HepG2 (cell line): Measurements from ENCODE around the gene CRIP1. TPM values are rescaled to one million over a fixed set of nuclear protein-coding genes. Genes with fewer than 3 reads are reported as not detected.

ENCODE experiments used
- ATF1 ChIP-seq: IDR thresholded peaks from 2 replicates; pipeline ENCODE4 v1.6.1; 2016; ENCODE audit warnings: mild to moderate bottlenecking, control low read depth
- FIP1L1 ChIP-seq: fragments of 200-400 bp; formaldehyde crosslinking; IDR thresholded peaks from 2 replicates; pipeline ENCODE4 v1.6.1; 2018; ENCODE audit warnings: low read depth, mild to moderate bottlenecking, low read length, moderate library complexity, borderline replicate concordance; ENCODE audit not compliant: insufficient read depth
- HNRNPH1 ChIP-seq: fragments of 200-400 bp; formaldehyde crosslinking; optimal IDR thresholded peaks from 2 replicates; pipeline ENCODE3; 2017; ENCODE audit warnings: mild to moderate bottlenecking, low read depth, low read length
- KDM3A ChIP-seq: IDR thresholded peaks from 2 replicates; pipeline ENCODE4 v1.6.1; 2018; ENCODE audit warnings: low read depth, missing compliant biosample characterization
- SNAPC2 ChIP-seq: sonication (generic); formaldehyde crosslinking; IDR thresholded peaks from 2 replicates; pipeline ENCODE4 v1.8.1; 2022; ENCODE audit warnings: mild to moderate bottlenecking, missing genetic modification reagents
- THAP8 ChIP-seq: sonication (generic); formaldehyde crosslinking; IDR thresholded peaks from 2 replicates; pipeline ENCODE4 v1.5.1; 2020; ENCODE audit warnings: missing genetic modification reagents, mild to moderate bottlenecking, borderline replicate concordance
- ZFP36 ChIP-seq: fragments of 150-350 bp; IDR thresholded peaks from 2 replicates; pipeline ENCODE4 v1.6.1; 2018; ENCODE audit warnings: borderline replicate concordance, low read length, low read depth; ENCODE audit not compliant: partially characterized antibody
- ZMYM2 ChIP-seq: sonication (generic); formaldehyde crosslinking; IDR thresholded peaks from 2 replicates; pipeline ENCODE4 v1.8.0; 2022; ENCODE audit warnings: mild to moderate bottlenecking, missing genetic modification reagents
- ZNF329 ChIP-seq: sonication (generic); formaldehyde crosslinking; IDR thresholded peaks from 2 replicates; pipeline ENCODE4 v1.9.0; 2021; ENCODE audit warnings: low read depth, mild to moderate bottlenecking, missing genetic modification reagents
- ZNF83 ChIP-seq: sonication (generic); formaldehyde crosslinking; IDR thresholded peaks from 2 replicates; pipeline ENCODE4 v1.4.0; 2020; ENCODE audit warnings: missing genetic modification reagents, mild to moderate bottlenecking, borderline replicate concordance
- polyA plus RNA-seq, 8 experiments: library from polyadenylated mRNA; depleted of rRNA in 3 of 8; stranded (reverse) in 7 of 8; unstranded in 1 of 8; fragments of >200 nt; fragmentation: Illumina TruSeq in 4 of 8; extraction: Trizol in 4 of 8; gene quantifications; 2 replicates each; pipeline versions ENCODE4 v1.2.1 to v1.2.3, GENCODE V29; 2011 to 2016; ENCODE audit warnings: low read depth in 4 of 8, missing spikeins in 1 of 8, mixed read lengths in 1 of 8; ENCODE audit not compliant: insufficient read depth in 1 of 8
- total RNA-seq, 5 experiments: library from RNA; depleted of rRNA; stranded (reverse); fragments of >200 nt; fragmentation: Illumina TruSeq; extraction: Trizol; gene quantifications; 2 replicates each; pipeline ENCODE4 v1.2.3, GENCODE V29; 2016; ENCODE audit warnings: low read depth in 1 of 5
- TF ChIP-seq, protein P1 (sequence below): sonication (generic); formaldehyde crosslinking; IDR thresholded peaks from 2 replicates; pipeline ENCODE4 v1.4.0; 2020; ENCODE audit warnings: mild to moderate bottlenecking, missing genetic modification reagents
- TF ChIP-seq, protein P2 (sequence below): sonication (generic); formaldehyde crosslinking; IDR thresholded peaks from 2 replicates; pipeline ENCODE4 v1.9.0; 2021; ENCODE audit warnings: missing genetic modification reagents, mild to moderate bottlenecking, borderline replicate concordance
- TF ChIP-seq, protein P3 (sequence below): sonication (generic); formaldehyde crosslinking; IDR thresholded peaks from 2 replicates; pipeline ENCODE4 v1.9.0; 2021; ENCODE audit warnings: mild to moderate bottlenecking, missing genetic modification reagents
- TF ChIP-seq, protein P4 (sequence below): conservative IDR thresholded peaks from 2 replicates; pipeline ENCODE4 v1.6.1; 2018; ENCODE audit warnings: missing genetic modification reagents

The CRIP1 gene
- total and polyA plus RNA-seq, 2 of the 13 experiments (the other 11 are each of a cell fraction or from before 2014, with no cell fraction given): 53.9 to 59.5 TPM

DNA sequence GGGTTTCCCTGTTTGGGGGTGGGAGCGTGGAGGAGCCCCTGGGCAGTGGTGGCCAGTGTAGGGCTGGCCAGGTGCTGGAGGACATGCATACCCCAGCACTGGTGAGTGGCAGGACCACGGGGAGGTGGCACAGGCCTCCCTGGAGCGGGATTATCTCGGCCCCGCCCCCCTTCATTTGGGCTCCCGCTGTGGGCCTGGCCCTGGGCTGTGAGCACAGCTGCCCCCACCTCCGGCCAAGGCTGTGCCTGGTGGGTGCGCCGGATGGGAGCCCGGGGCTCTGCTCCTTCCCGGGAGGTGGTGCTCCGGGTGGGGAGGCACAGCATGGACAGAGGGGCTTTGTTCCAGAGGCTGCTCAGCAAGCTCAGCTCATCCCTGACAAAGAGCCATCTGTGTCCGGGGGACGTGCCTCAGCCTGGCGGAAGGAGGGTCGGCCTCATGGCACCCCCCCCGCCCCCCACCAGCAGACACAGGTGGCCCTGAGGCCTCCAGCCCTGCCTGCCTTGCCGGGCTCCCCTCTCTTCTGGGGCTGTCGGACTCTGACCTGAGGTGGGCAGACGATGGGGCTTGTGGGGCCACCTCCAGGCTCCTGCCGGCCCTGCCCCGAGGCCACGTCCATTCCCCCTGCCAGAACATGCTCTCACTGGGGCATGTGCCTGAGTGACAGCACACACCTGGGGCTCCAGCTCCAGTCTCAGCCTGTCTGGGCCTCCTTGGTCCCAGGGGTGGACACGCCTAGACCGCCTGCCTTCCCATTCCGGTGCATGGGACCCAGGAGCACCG lies 12.8 kb downstream of the CRIP1 start (continued):
- no peak for TF ChIP-seq ZFP36
- peak; percentile 84; the same call in 1 of the 2 replicates for TF ChIP-seq SNAPC2
- TF ChIP-seq, protein P1, sequence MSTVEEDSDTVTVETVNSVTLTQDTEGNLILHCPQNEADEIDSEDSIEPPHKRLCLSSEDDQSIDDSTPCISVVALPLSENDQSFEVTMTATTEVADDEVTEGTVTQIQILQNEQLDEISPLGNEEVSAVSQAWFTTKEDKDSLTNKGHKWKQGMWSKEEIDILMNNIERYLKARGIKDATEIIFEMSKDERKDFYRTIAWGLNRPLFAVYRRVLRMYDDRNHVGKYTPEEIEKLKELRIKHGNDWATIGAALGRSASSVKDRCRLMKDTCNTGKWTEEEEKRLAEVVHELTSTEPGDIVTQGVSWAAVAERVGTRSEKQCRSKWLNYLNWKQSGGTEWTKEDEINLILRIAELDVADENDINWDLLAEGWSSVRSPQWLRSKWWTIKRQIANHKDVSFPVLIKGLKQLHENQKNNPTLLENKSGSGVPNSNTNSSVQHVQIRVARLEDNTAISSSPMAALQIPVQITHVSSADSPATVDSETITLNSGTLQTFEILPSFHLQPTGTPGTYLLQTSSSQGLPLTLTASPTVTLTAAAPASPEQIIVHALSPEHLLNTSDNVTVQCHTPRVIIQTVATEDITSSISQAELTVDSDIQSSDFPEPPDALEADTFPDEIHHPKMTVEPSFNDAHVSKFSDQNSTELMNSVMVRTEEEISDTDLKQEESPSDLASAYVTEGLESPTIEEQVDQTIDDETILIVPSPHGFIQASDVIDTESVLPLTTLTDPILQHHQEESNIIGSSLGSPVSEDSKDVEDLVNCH (CRISPR knock-in tag): no peak
- no peak for TF ChIP-seq KDM3A (CRISPR knock-in tag)
- TF ChIP-seq, protein P2, sequence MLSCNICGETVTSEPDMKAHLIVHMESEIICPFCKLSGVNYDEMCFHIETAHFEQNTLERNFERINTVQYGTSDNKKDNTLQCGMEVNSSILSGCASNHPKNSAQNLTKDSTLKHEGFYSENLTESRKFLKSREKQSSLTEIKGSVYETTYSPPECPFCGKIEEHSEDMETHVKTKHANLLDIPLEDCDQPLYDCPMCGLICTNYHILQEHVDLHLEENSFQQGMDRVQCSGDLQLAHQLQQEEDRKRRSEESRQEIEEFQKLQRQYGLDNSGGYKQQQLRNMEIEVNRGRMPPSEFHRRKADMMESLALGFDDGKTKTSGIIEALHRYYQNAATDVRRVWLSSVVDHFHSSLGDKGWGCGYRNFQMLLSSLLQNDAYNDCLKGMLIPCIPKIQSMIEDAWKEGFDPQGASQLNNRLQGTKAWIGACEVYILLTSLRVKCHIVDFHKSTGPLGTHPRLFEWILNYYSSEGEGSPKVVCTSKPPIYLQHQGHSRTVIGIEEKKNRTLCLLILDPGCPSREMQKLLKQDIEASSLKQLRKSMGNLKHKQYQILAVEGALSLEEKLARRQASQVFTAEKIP (CRISPR knock-in tag): no peak
- TF ChIP-seq ZNF329 (CRISPR knock-in tag): peak; percentile 83; the same call in 1 of the 2 replicates
- TF ChIP-seq, protein P3, sequence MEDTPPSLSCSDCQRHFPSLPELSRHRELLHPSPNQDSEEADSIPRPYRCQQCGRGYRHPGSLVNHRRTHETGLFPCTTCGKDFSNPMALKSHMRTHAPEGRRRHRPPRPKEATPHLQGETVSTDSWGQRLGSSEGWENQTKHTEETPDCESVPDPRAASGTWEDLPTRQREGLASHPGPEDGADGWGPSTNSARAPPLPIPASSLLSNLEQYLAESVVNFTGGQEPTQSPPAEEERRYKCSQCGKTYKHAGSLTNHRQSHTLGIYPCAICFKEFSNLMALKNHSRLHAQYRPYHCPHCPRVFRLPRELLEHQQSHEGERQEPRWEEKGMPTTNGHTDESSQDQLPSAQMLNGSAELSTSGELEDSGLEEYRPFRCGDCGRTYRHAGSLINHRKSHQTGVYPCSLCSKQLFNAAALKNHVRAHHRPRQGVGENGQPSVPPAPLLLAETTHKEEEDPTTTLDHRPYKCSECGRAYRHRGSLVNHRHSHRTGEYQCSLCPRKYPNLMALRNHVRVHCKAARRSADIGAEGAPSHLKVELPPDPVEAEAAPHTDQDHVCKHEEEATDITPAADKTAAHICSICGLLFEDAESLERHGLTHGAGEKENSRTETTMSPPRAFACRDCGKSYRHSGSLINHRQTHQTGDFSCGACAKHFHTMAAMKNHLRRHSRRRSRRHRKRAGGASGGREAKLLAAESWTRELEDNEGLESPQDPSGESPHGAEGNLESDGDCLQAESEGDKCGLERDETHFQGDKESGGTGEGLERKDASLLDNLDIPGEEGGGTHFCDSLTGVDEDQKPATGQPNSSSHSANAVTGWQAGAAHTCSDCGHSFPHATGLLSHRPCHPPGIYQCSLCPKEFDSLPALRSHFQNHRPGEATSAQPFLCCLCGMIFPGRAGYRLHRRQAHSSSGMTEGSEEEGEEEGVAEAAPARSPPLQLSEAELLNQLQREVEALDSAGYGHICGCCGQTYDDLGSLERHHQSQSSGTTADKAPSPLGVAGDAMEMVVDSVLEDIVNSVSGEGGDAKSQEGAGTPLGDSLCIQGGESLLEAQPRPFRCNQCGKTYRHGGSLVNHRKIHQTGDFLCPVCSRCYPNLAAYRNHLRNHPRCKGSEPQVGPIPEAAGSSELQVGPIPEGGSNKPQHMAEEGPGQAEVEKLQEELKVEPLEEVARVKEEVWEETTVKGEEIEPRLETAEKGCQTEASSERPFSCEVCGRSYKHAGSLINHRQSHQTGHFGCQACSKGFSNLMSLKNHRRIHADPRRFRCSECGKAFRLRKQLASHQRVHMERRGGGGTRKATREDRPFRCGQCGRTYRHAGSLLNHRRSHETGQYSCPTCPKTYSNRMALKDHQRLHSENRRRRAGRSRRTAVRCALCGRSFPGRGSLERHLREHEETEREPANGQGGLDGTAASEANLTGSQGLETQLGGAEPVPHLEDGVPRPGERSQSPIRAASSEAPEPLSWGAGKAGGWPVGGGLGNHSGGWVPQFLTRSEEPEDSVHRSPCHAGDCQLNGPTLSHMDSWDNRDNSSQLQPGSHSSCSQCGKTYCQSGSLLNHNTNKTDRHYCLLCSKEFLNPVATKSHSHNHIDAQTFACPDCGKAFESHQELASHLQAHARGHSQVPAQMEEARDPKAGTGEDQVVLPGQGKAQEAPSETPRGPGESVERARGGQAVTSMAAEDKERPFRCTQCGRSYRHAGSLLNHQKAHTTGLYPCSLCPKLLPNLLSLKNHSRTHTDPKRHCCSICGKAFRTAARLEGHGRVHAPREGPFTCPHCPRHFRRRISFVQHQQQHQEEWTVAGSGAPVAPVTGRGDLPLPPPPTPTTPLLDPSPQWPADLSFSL (CRISPR knock-in tag): no peak
- 0 out of 2 replicates have a peak, but pooled peaks have one; percentile 26 for TF ChIP-seq ZMYM2 (CRISPR knock-in tag)
- TF ChIP-seq HNRNPH1: no peak
- TF ChIP-seq, protein P4, sequence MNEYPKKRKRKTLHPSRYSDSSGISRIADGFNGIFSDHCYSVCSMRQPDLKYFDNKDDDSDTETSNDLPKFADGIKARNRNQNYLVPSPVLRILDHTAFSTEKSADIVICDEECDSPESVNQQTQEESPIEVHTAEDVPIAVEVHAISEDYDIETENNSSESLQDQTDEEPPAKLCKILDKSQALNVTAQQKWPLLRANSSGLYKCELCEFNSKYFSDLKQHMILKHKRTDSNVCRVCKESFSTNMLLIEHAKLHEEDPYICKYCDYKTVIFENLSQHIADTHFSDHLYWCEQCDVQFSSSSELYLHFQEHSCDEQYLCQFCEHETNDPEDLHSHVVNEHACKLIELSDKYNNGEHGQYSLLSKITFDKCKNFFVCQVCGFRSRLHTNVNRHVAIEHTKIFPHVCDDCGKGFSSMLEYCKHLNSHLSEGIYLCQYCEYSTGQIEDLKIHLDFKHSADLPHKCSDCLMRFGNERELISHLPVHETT (CRISPR knock-in tag): 0 out of 2 replicates have a peak, but pooled peaks have one; percentile 26
- TF ChIP-seq FIP1L1: no peak
- TF ChIP-seq THAP8 (CRISPR knock-in tag): no peak
- no peak for TF ChIP-seq ATF1
- TF ChIP-seq ZNF83: peak; percentile 37; the same call in 1 of the 2 replicates
